Measurements from ENCODE around the gene FAAH2.
"Not testable (repeated sequence)": the region's sequence is repeated elsewhere in the genome, so short reads cannot be mapped to it uniquely, and the experiment has no call there.

FAAH2 gene

GRCh38 chrX:57286507-57287251, at the start of gene FAAH2:
FAAH2 (plus strand) TSS chrX:57286706; CDS start chrX:57286826, 120 bp downstream.
- peak; percentile 95 for DNase-seq (ENCODE audit: low spot score)

GRCh38 chrX:57241967-57242366, 44.5 kb upstream of the FAAH2 start:
- DNase-seq (ENCODE audit: low spot score): no peak

GRCh38 chrX:57251965-57252364, 34.5 kb upstream of the FAAH2 start:
- no peak for DNase-seq (ENCODE audit: low spot score)

- no peak for DNase-seq (ENCODE audit: low spot score)
These were observed 21.4 kb upstream of the FAAH2 start for GRCh38 chrX:57265126-57265525.

- no peak for DNase-seq (ENCODE audit: low spot score)
These were observed 20.2 kb upstream of the FAAH2 start for GRCh38 chrX:57266275-57266674.

GRCh38 chrX:57266871-57267270, 19.6 kb upstream of the FAAH2 start:
- no peak for DNase-seq (ENCODE audit: low spot score)

GRCh38 chrX:57267308-57267707, 19.2 kb upstream of the FAAH2 start:
- no peak for DNase-seq (ENCODE audit: low spot score)

- DNase-seq (ENCODE audit: low spot score): no peak
These were observed 15.5 kb upstream of the FAAH2 start for GRCh38 chrX:57270980-57271379.

- peak; percentile 35 for DNase-seq (ENCODE audit: low spot score)
These were observed 3.9 kb upstream of the FAAH2 start for GRCh38 chrX:57282568-57282967.

GRCh38 chrX:57285001-57285400, 1.5 kb upstream of the FAAH2 start:
- no peak for DNase-seq (ENCODE audit: low spot score)

GRCh38 chrX:57289089-57289488, 2.6 kb downstream of the FAAH2 start:
- DNase-seq (ENCODE audit: low spot score): no peak

GRCh38 chrX:57294961-57295360, 8.5 kb downstream of the FAAH2 start:
- no peak for DNase-seq (ENCODE audit: low spot score)

GRCh38 chrX:57295679-57296078, 9.2 kb downstream of the FAAH2 start:
- DNase-seq (ENCODE audit: low spot score): not testable (repeated sequence)

GRCh38 chrX:57313583-57314215, 27.2 kb downstream of the FAAH2 start:
- DNase-seq (ENCODE audit: low spot score): no peak

GRCh38 chrX:57329008-57329407, 42.5 kb downstream of the FAAH2 start:
- DNase-seq (ENCODE audit: low spot score): no peak

GRCh38 chrX:57335790-57336189, 49.3 kb downstream of the FAAH2 start:
- not testable (repeated sequence) for DNase-seq (ENCODE audit: low spot score)

- DNase-seq (ENCODE audit: low spot score): no peak
These were observed 67.1 kb downstream of the FAAH2 start for GRCh38 chrX:57353472-57354132.

- no peak for DNase-seq (ENCODE audit: low spot score)
These were observed 77.6 kb downstream of the FAAH2 start for GRCh38 chrX:57364145-57364544.

GRCh38 chrX:57366430-57366829, 79.9 kb downstream of the FAAH2 start:
- no peak for DNase-seq (ENCODE audit: low spot score)

- no peak for DNase-seq (ENCODE audit: low spot score)
These were observed 81.1 kb downstream of the FAAH2 start for GRCh38 chrX:57367649-57368048.

- DNase-seq (ENCODE audit: low spot score): no peak
These were observed 81.7 kb downstream of the FAAH2 start for GRCh38 chrX:57368158-57368557.

- no peak for DNase-seq (ENCODE audit: low spot score)
These were observed 92.8 kb downstream of the FAAH2 start for GRCh38 chrX:57379296-57379695.

Data from SW480 (cell line).